IMR-90 (cell line): Measurements from ENCODE around the gene RPUSD4. TPM values are rescaled to one million over a fixed set of nuclear protein-coding genes. Genes with fewer than 3 reads are reported as not detected.

Experiments
- ATAC-seq: fragments of 200-7000 bp; cut with Tn5 transposase; 2 replicates; pipeline ENCODE4 v1.9.1; 2020; ENCODE audit warnings: low read depth, mild to moderate bottlenecking, moderate library complexity
- BruUV-seq: library from RNA; stranded (reverse); fragments of 400-500 nt; replicated peaks from 2 replicates; lab custom pipeline; 2021; lab: Mats Ljungman, UMichigan
- CTCF ChIA-PET: fragments of 300-600 bp; formaldehyde crosslinking; extraction: SDS; loops from one replicate; lab custom pipeline; 2021; ENCODE audit warnings: antibody characterized with exemption; lab: Yijun Ruan, JAX
- POLR2A ChIA-PET: fragments of 300-600 bp; sonication (Branson Sonifier 250); formaldehyde crosslinking; loops from one replicate; lab custom pipeline; 2022; ENCODE audit warnings: antibody characterized with exemption; ENCODE audit not compliant: unreplicated experiment; lab: Charles Lee
- DNase-seq: peaks from one replicate; pipeline ENCODE4 v3.0.0; 2013
- H2AFZ ChIP-seq: replicated peaks from 2 replicates; pipeline ENCODE3; 2013; ENCODE audit warnings: low read length, mild to moderate bottlenecking; ENCODE audit not compliant: poor library complexity
- H2AK5ac ChIP-seq: 2 replicates; pipeline ENCODE4 v1.6.1; 2013; ENCODE audit warnings: low read depth, low read length, inconsistent platforms
- H2AK9ac ChIP-seq: replicated peaks from 2 replicates; pipeline ENCODE3; 2013; ENCODE audit warnings: mild to moderate bottlenecking, low read depth, low read length, moderate library complexity; ENCODE audit not compliant: poor library complexity
- H2BK120ac ChIP-seq: 2 replicates; pipeline ENCODE4 v1.6.1; 2013; ENCODE audit warnings: low read depth, low read length, inconsistent platforms
- H2BK15ac ChIP-seq: 3 replicates; pipeline ENCODE4 v1.6.1; 2013; ENCODE audit warnings: low read depth, low read length, inconsistent platforms
- H2BK20ac ChIP-seq: 2 replicates; pipeline ENCODE4 v1.6.1; 2013; ENCODE audit warnings: low read depth, mild to moderate bottlenecking, inconsistent platforms, low read length, moderate library complexity
- H2BK5ac ChIP-seq: 2 replicates; pipeline ENCODE4 v1.6.1; 2013; ENCODE audit warnings: mild to moderate bottlenecking, low read depth, low read length, inconsistent platforms; ENCODE audit not compliant: poor library complexity, severe bottlenecking
- H3K14ac ChIP-seq: replicated peaks from 2 replicates; pipeline ENCODE4 v1.6.1; 2013; ENCODE audit warnings: low read depth, low read length, inconsistent platforms
- H3K18ac ChIP-seq: 2 replicates; pipeline ENCODE4 v1.6.1; 2013; ENCODE audit warnings: low read depth, low read length, control low read depth
- H3K23ac ChIP-seq: 2 replicates; pipeline ENCODE4 v1.6.1; 2013; ENCODE audit warnings: low read depth, low read length, inconsistent platforms
- H3K27ac ChIP-seq: 2 replicates; pipeline ENCODE4 v1.5.1; 2013; ENCODE audit warnings: mild to moderate bottlenecking, control low read depth, low read length; ENCODE audit not compliant: insufficient read depth
- H3K27me3 ChIP-seq: 2 replicates; pipeline ENCODE4 v1.6.1; 2013; ENCODE audit warnings: low read length; ENCODE audit not compliant: control insufficient read depth, insufficient read depth
- H3K36me3 ChIP-seq: 2 replicates; pipeline ENCODE4 v1.6.1; 2013; ENCODE audit warnings: low read length, mixed read lengths; ENCODE audit not compliant: control insufficient read depth, insufficient read depth
- H3K4ac ChIP-seq: 2 replicates; pipeline ENCODE4 v1.6.1; 2013; ENCODE audit warnings: low read depth, low read length, inconsistent platforms
- H3K4me1 ChIP-seq: 2 replicates; pipeline ENCODE4 v1.6.1; 2013; ENCODE audit warnings: low read length, mixed read lengths; ENCODE audit not compliant: control insufficient read depth, insufficient read depth
- H3K4me2 ChIP-seq: 2 replicates; pipeline ENCODE4 v1.6.1; 2013; ENCODE audit warnings: low read depth, mild to moderate bottlenecking, control low read depth, low read length, moderate library complexity
- H3K4me3 ChIP-seq: 2 replicates; pipeline ENCODE4 v1.5.1; 2013; ENCODE audit warnings: low read depth, mild to moderate bottlenecking, control low read depth, low read length, moderate library complexity; ENCODE audit not compliant: insufficient read depth
- H3K56ac ChIP-seq: 2 replicates; pipeline ENCODE4 v1.6.1; 2013; ENCODE audit warnings: low read length, inconsistent platforms; ENCODE audit not compliant: insufficient read depth; ENCODE audit errors: extremely low read depth
- H3K79me1 ChIP-seq, 2 experiments: 2 replicates each; pipeline ENCODE4 v1.6.1; 2013; ENCODE audit warnings: low read length in 2 of 2, inconsistent platforms in 1 of 2, low read depth in 1 of 2
- H3K9ac ChIP-seq: 2 replicates; pipeline ENCODE4 v1.6.1; 2013; ENCODE audit warnings: low read depth, low read length, control low read depth
- H3K9me1 ChIP-seq: 2 replicates; pipeline ENCODE4 v1.6.1; 2013; ENCODE audit warnings: low read length, inconsistent platforms; ENCODE audit not compliant: insufficient read depth
- H3K9me3 ChIP-seq: 2 replicates; pipeline ENCODE4 v1.6.1; 2013; ENCODE audit warnings: low read length; ENCODE audit not compliant: control insufficient read depth, insufficient read depth
- H4K20me1 ChIP-seq: 2 replicates; pipeline ENCODE4 v1.6.1; 2013; ENCODE audit warnings: low read length, inconsistent platforms; ENCODE audit not compliant: insufficient read depth
- H4K5ac ChIP-seq: 2 replicates; pipeline ENCODE4 v1.6.1; 2013; ENCODE audit warnings: mild to moderate bottlenecking, low read depth, low read length, control low read depth
- H4K8ac ChIP-seq, 2 experiments: 2 replicates each; pipeline ENCODE4 v1.6.1; 2013; ENCODE audit warnings: low read depth in 2 of 2, low read length in 2 of 2, control low read depth in 1 of 2, inconsistent platforms in 1 of 2
- H4K91ac ChIP-seq: 2 replicates; pipeline ENCODE4 v1.6.1; 2013; ENCODE audit warnings: low read depth, low read length, inconsistent platforms; ENCODE audit not compliant: insufficient read depth
- MXI1 ChIP-seq: IDR thresholded peaks from 2 replicates; pipeline ENCODE4 v1.6.1; 2012; ENCODE audit warnings: low read depth, mild to moderate bottlenecking, low read length, moderate library complexity, borderline replicate concordance
- USF2 ChIP-seq: fragments of 150-350 bp; IDR thresholded peaks from 2 replicates; pipeline ENCODE4 v1.6.1; 2017; ENCODE audit warnings: mild to moderate bottlenecking, antibody characterized with exemption, low read length, low read depth
- WGBS, 2 experiments: methylation state at CpG; one replicate each; pipeline versions ENCODE4 v1.1.5 to v1.1.7; 2013; ENCODE audit warnings: missing lambda C conversion rate in 2 of 2; ENCODE audit not compliant: insufficient read length in 1 of 2; ENCODE audit errors: extremely low coverage in 2 of 2; 5-methylcytosine and 5-hydroxymethylcytosine counted together
- dilution Hi-C: fragments of 300-500 bp; cut with HindIII; formaldehyde crosslinking; loops from one replicate; pipeline ENCODE4 v1.14.3; 2018; ENCODE audit warnings: low sequenced_read_pairs; ENCODE audit not compliant: unreplicated experiment
- in situ Hi-C: fragments of 300-500 bp; cut with MboI; formaldehyde crosslinking; loops from 3 replicates; pipeline ENCODE4 v1.14.3; 2019; ENCODE audit warnings: low sequenced_read_pairs, inconsistent platforms, mixed read lengths
- intact Hi-C: fragments of 100-400 bp; cut with micrococcal nuclease; formaldehyde crosslinking; loops from 2 replicates; pipeline ENCODE4 v1.10.0; 2022
- polyA plus RNA-seq, 3 experiments: library from polyadenylated mRNA; depleted of rRNA; stranded (reverse); fragments of >200 nt; gene quantifications; 2 replicates each; pipeline ENCODE4 v1.2.3, GENCODE V29; 2012; ENCODE audit warnings: low replicate concordance in 1 of 3
- total RNA-seq: library from RNA; depleted of rRNA; stranded (reverse); fragments of >200 nt; gene quantifications from 2 replicates; pipeline ENCODE4 v1.2.3, GENCODE V29; 2012

The RPUSD4 gene
- total and polyA plus RNA-seq, 2 of the 4 experiments (the other 2 are of a cell fraction), result 22.1 to 30.6 TPM

- WGBS, 2 experiments, result no CpG with 5 or more reads among the region's 4 CpGs
- H2BK120ac ChIP-seq, result no peak overlapping the region
- H3K4me1 ChIP-seq, result peaks cover 3% of the 10 kb centered on the region
- in situ Hi-C loops (no loop called here), intact Hi-C loops (no loop called here), dilution Hi-C loops (no loop called here)
- no peak overlapping the region for H2BK20ac ChIP-seq
- no peak overlapping the region for H3K27ac ChIP-seq
- ChIA-PET POLR2A (no interaction called here), CTCF (no interaction called here)
- no peak overlapping the region for H2BK5ac ChIP-seq
- H3K36me3 ChIP-seq, result peaks cover 15% of the 10 kb centered on the region
- no peak overlapping the region for H4K91ac ChIP-seq
- H3K9me3 ChIP-seq, result no peaks in the 10 kb centered on the region
- no peak overlapping the region for H3K4ac ChIP-seq
- no peak overlapping the region for H3K4me2 ChIP-seq
- H4K8ac ChIP-seq, result no peak overlapping the region
- H3K9me1 ChIP-seq, result peaks cover 14% of the 10 kb centered on the region
- ATAC-seq (no peak), DNase-seq (no peak)
- H3K18ac ChIP-seq, result no peak overlapping the region
- H3K27me3 ChIP-seq, result no peaks in the 10 kb centered on the region
- H4K5ac ChIP-seq, result no peak overlapping the region
- no peak overlapping the region for H3K14ac ChIP-seq
- no peak overlapping the region for H2AFZ ChIP-seq
- no peak overlapping the region for H3K56ac ChIP-seq
- no TSS peak for BruUV-seq
- H4K20me1 ChIP-seq, result peaks cover 7% of the 10 kb centered on the region
- H3K4me3 ChIP-seq, result no peak overlapping the region
- TF ChIP-seq MXI1 (no peak), USF2 (no peak)
- peaks cover 0 to 19% of the 10 kb centered on the region in 2 experiments; a peak in 3 of 4 replicates for H3K79me1 ChIP-seq
- H2AK9ac ChIP-seq, result no peak overlapping the region
- H3K23ac ChIP-seq, result no peak overlapping the region
- H2AK5ac ChIP-seq, result no peak overlapping the region
- H2BK15ac ChIP-seq, result no peak overlapping the region
- H3K9ac ChIP-seq, result no peak overlapping the region
Observed at GRCh38 chr11:126253265-126253664, 41.8 kb upstream of the RPUSD4 start.
